GM18909 (cell line): ENCODE results near the gene RRAS.

Experiments used
- ATAC-seq: cut with Tn5 transposase; IDR thresholded peaks from one replicate; pipeline ENCODE4 v1.9.1; 2021; ENCODE audit warnings: mild to moderate bottlenecking; ENCODE audit not compliant: unreplicated experiment, poor library complexity

Gene RRAS

GRCh38 chr19:49599378-49600295 lies 40.3 kb downstream of the RRAS start:
- ATAC-seq = no peak

GRCh38 chr19:49597703-49597974 lies 42.3 kb downstream of the RRAS start:
- ATAC-seq = no peak

- no peak for ATAC-seq
Measured at GRCh38 chr19:49596954-49597702, 42.8 kb downstream of the RRAS start.

- ATAC-seq = no peak
Measured at GRCh38 chr19:49596407-49596806, 43.5 kb downstream of the RRAS start.

- ATAC-seq = no peak
Measured at GRCh38 chr19:49595819-49596404, 44.0 kb downstream of the RRAS start.

GRCh38 chr19:49594993-49595818 lies 44.7 kb downstream of the RRAS start:
- no peak for ATAC-seq

- ATAC-seq = no peak
Measured at GRCh38 chr19:49594157-49594992, 45.6 kb downstream of the RRAS start.

GRCh38 chr19:49593233-49594113 lies 46.5 kb downstream of the RRAS start:
- ATAC-seq = peak; percentile 41

- no peak for ATAC-seq
Measured at GRCh38 chr19:49592486-49593232, 47.3 kb downstream of the RRAS start.

GRCh38 chr19:49591731-49592485 lies 48.0 kb downstream of the RRAS start:
- no peak for ATAC-seq

- no peak for ATAC-seq
Measured at GRCh38 chr19:49590971-49591730, 48.8 kb downstream of the RRAS start, which contains the start of gene PRR12. PRR12 (plus strand) TSS chr19:49591182; CDS start chr19:49591655, 473 bp downstream.

GRCh38 chr19:49590071-49590970 lies 49.6 kb downstream of the RRAS start:
- ATAC-seq = peak; percentile 71

- no peak for ATAC-seq
Measured at GRCh38 chr19:49589502-49589905, 50.4 kb downstream of the RRAS start.

- no peak for ATAC-seq
Measured at GRCh38 chr19:49588365-49589122, 51.4 kb downstream of the RRAS start.

- ATAC-seq = no peak
Measured at GRCh38 chr19:49587227-49587626, 52.7 kb downstream of the RRAS start.
